ENCODE results near the gene CIAPIN1. TPM values are rescaled to one million over a fixed set of nuclear protein-coding genes. Genes with fewer than 3 reads are reported as not detected.
"Not testable (repeated sequence)": the region's sequence is repeated elsewhere in the genome, so short reads cannot be mapped to it uniquely, and the experiment has no call there.

The CIAPIN1 gene
- total RNA-seq, 2 experiments from 2014 or later, result 27.8 to 28.0 TPM

GRCh38 chr16:57446531-57447185 is 527 bp downstream of the CIAPIN1 start:
- H3K4me3 Mint-ChIP-seq, result peak overlapping the region; percentile 96
- TF ChIP-seq, protein P1, sequence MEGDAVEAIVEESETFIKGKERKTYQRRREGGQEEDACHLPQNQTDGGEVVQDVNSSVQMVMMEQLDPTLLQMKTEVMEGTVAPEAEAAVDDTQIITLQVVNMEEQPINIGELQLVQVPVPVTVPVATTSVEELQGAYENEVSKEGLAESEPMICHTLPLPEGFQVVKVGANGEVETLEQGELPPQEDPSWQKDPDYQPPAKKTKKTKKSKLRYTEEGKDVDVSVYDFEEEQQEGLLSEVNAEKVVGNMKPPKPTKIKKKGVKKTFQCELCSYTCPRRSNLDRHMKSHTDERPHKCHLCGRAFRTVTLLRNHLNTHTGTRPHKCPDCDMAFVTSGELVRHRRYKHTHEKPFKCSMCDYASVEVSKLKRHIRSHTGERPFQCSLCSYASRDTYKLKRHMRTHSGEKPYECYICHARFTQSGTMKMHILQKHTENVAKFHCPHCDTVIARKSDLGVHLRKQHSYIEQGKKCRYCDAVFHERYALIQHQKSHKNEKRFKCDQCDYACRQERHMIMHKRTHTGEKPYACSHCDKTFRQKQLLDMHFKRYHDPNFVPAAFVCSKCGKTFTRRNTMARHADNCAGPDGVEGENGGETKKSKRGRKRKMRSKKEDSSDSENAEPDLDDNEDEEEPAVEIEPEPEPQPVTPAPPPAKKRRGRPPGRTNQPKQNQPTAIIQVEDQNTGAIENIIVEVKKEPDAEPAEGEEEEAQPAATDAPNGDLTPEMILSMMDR (IDR thresholded peaks at IDR 0.05), result no peak
- Histone ChIP-seq H3K4me3 (ENCODE audit: low read length) (peak overlapping the region; percentile 96), H3K27ac (ENCODE audit: low read depth in 1 of 2, low read length in 2 of 2) (peak overlapping the region; percentile 73 to 79), H3K27me3 (ENCODE audit: control insufficient read depth in 1 of 2, insufficient read depth in 2 of 2, low read length in 2 of 2) (no peaks in the 10 kb centered on the region), H3K9me3 (ENCODE audit: control insufficient read depth in 1 of 2, insufficient read depth in 1 of 2, low read length in 2 of 2) (no peaks in the 10 kb centered on the region), H3K36me3 (ENCODE audit: insufficient read depth, low read length) (peaks cover 12% of the 10 kb centered on the region), H3K4me1 (ENCODE audit: insufficient read depth, low read length) (peaks cover 29% of the 10 kb centered on the region)
- intact Hi-C loops (cut with DNase I, micrococcal nuclease), result loop anchor here in 1 of 2 experiments (1.0 to 10.0 kb wide), 4 partner anchors 16 to 286 kb away; partner anchors contain the start of genes ARL2BP, POLR2C, PSME3IP1 and RSPRY1
- ChIA-PET CTCF (interaction anchor here (1.0 to 6.1 kb wide), 6 partner anchors 13 to 146 kb away, joined by 3 to 55 read pairs (median 7); partner anchors contain the start of genes CCDC102A and POLR2C), POLR2A (interaction anchor here (0.5 to 3.7 kb wide), 19 partner anchors 10 to 577 kb away, joined by 3 to 82 read pairs (median 6); partner anchors contain the start of genes ARL2BP, CCDC102A, KATNB1 and POLR2C)
- peaks cover 32% of the 10 kb centered on the region for H3K36me3 Mint-ChIP-seq (ENCODE audit: low read depth)
- H3K4me1 Mint-ChIP-seq (ENCODE audit: low read depth), result peaks cover 34% of the 10 kb centered on the region
- peak overlapping the region; percentile 88 for H3K27ac Mint-ChIP-seq
- H3K9me3 Mint-ChIP-seq, result no peaks in the 10 kb centered on the region
- no peaks in the 10 kb centered on the region for H3K27me3 Mint-ChIP-seq
- DNase-seq (peak in 7 of 14 experiments; percentile 2 to 51 (median 9)), ATAC-seq (ENCODE audit: poor library complexity) (peak; percentile 10)

DNA sequence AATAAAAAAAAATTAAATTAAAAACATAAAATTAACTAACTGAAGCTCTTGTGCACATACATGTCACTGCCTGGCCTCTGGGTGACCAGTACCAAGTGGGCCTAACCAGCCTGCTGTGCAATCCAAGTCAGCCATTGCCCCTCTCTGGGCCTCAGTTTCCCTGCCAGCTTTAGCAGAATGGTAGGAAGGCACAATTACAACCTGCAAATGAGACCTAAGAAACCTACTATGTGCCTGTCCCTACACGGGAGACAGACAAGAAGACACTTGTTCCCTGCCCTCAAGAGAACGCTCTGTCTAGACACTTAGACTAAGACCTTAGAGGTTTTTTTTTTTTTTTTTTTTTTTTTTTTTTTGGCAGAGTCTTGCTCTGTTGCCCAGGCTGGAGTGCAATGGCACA is 1.7 kb downstream of the CIAPIN1 start:
- POLR2A ChIA-PET, result interaction anchor here (0.6 to 3.7 kb wide), 2 partner anchors 15 to 290 kb away, joined by 4 to 82 read pairs; partner anchors contain the start of gene POLR2C

GRCh38 chr16:57444711-57445110 is 2.5 kb downstream of the CIAPIN1 start:
- Mint-ChIP-seq H3K9me3 (no peaks in the 10 kb centered on the region), H3K36me3 (ENCODE audit: low read depth) (peaks cover 50% of the 10 kb centered on the region), H3K4me3 (peak overlapping the region; percentile 68), H3K27me3 (no peaks in the 10 kb centered on the region), H3K4me1 (ENCODE audit: low read depth) (peaks cover 39% of the 10 kb centered on the region), H3K27ac (no peak overlapping the region)
- no peak for ATAC-seq (ENCODE audit: poor library complexity)
- H3K27ac ChIP-seq (ENCODE audit: low read depth in 1 of 2, low read length in 2 of 2), result no peak overlapping the region
- intact Hi-C loops (cut with DNase I, micrococcal nuclease), result loop anchor here in 1 of 2 experiments (5.0 to 10.0 kb wide), 3 partner anchors 200 to 288 kb away; partner anchors contain the start of genes ARL2BP, PSME3IP1 and RSPRY1
- peaks cover 29% of the 10 kb centered on the region for H3K4me1 ChIP-seq (ENCODE audit: insufficient read depth, low read length)
- H3K4me3 ChIP-seq (ENCODE audit: low read length), result no peak overlapping the region
- TF ChIP-seq, protein P1 (IDR thresholded peaks at IDR 0.05), result no peak
- no peaks in the 10 kb centered on the region for H3K27me3 ChIP-seq (ENCODE audit: control insufficient read depth in 1 of 2, insufficient read depth in 2 of 2, low read length in 2 of 2)
- ChIA-PET CTCF (interaction anchor here (1.1 to 6.1 kb wide), 2 partner anchors 17 to 26 kb away, joined by 4 to 55 read pairs; partner anchors contain the start of gene POLR2C), POLR2A (no interaction called here)
- no peak for DNase-seq
- peaks cover 17% of the 10 kb centered on the region for H3K36me3 ChIP-seq (ENCODE audit: insufficient read depth, low read length)
- peaks cover 10 to 13% of the 10 kb centered on the region in 2 experiments for H3K9me3 ChIP-seq (ENCODE audit: control insufficient read depth in 1 of 2, insufficient read depth in 1 of 2, low read length in 2 of 2)

More for the DNA sequence above, 1.7 kb downstream of the CIAPIN1 start:
- Histone ChIP-seq H3K36me3 (ENCODE audit: insufficient read depth, low read length) (peaks cover 9% of the 10 kb centered on the region), H3K9me3 (ENCODE audit: control insufficient read depth in 1 of 2, insufficient read depth in 1 of 2, low read length in 2 of 2) (peaks cover 3 to 7% of the 10 kb centered on the region in 2 experiments), H3K4me3 (ENCODE audit: low read length) (no peak overlapping the region), H3K27ac (ENCODE audit: low read depth in 1 of 2, low read length in 2 of 2) (no peak overlapping the region), H3K27me3 (ENCODE audit: control insufficient read depth in 1 of 2, insufficient read depth in 2 of 2, low read length in 2 of 2) (no peaks in the 10 kb centered on the region), H3K4me1 (ENCODE audit: insufficient read depth, low read length) (peaks cover 29% of the 10 kb centered on the region)
- H3K4me3 Mint-ChIP-seq, result peak overlapping the region; percentile 65
- TF ChIP-seq, protein P1 (IDR thresholded peaks at IDR 0.05), result no peak
- CTCF ChIA-PET, result interaction anchor here (0.6 to 6.1 kb wide), 2 partner anchors 17 to 21 kb away, joined by 3 to 55 read pairs; partner anchors contain the start of gene POLR2C
- H3K27ac Mint-ChIP-seq, result no peak overlapping the region
- DNase-seq, result no peak
- H3K36me3 Mint-ChIP-seq (ENCODE audit: low read depth), result peaks cover 43% of the 10 kb centered on the region
- H3K9me3 Mint-ChIP-seq, result no peaks in the 10 kb centered on the region
- no peaks in the 10 kb centered on the region for H3K27me3 Mint-ChIP-seq
- peaks cover 39% of the 10 kb centered on the region for H3K4me1 Mint-ChIP-seq (ENCODE audit: low read depth)
- no peak for ATAC-seq (ENCODE audit: poor library complexity)
- intact Hi-C loops (cut with DNase I, micrococcal nuclease), result loop anchor here in 1 of 2 experiments (5.0 to 10.0 kb wide), 3 partner anchors 201 to 287 kb away; partner anchors contain the start of genes ARL2BP, PSME3IP1 and RSPRY1

GRCh38 chr16:57440551-57440950 is 6.6 kb downstream of the CIAPIN1 start:
- H3K27ac ChIP-seq (ENCODE audit: low read depth in 1 of 2, low read length in 2 of 2); POLR2A ChIA-PET; H3K9me3 Mint-ChIP-seq; DNase-seq; H3K4me1 ChIP-seq (ENCODE audit: insufficient read depth, low read length); H3K27ac Mint-ChIP-seq; H3K27me3 ChIP-seq (ENCODE audit: control insufficient read depth in 1 of 2, insufficient read depth in 2 of 2, low read length in 2 of 2); H3K4me3 Mint-ChIP-seq; ATAC-seq (ENCODE audit: poor library complexity); H3K27me3 Mint-ChIP-seq; H3K4me3 ChIP-seq (ENCODE audit: low read length); CTCF ChIA-PET: not testable (repeated sequence)
- intact Hi-C loops (cut with DNase I, micrococcal nuclease), result loop anchor here in 1 of 2 experiments (10.0 kb wide), 1 partner anchor 196 kb away; the partner anchor contains the start of gene ARL2BP
- H3K36me3 ChIP-seq (ENCODE audit: insufficient read depth, low read length), result peaks cover 47% of the 10 kb centered on the region
- peaks cover 10 to 13% of the 10 kb centered on the region in 2 experiments for H3K9me3 ChIP-seq (ENCODE audit: control insufficient read depth in 1 of 2, insufficient read depth in 1 of 2, low read length in 2 of 2)
- H3K4me1 Mint-ChIP-seq (ENCODE audit: low read depth), result peaks cover 18% of the 10 kb centered on the region
- peaks cover 60% of the 10 kb centered on the region for H3K36me3 Mint-ChIP-seq (ENCODE audit: low read depth)
